SK-N-SH (cell line): ENCODE measurements around the gene ZNF547. TPM values are rescaled to one million over a fixed set of nuclear protein-coding genes. Genes with fewer than 3 reads are reported as not detected.

Experiments used
- CTCF ChIA-PET: fragments of 300-600, 350-600 bp; formaldehyde crosslinking; extraction: SDS; loops from one replicate; lab custom pipeline; 2021; lab: Yijun Ruan, JAX
- POLR2A ChIA-PET: fragments of 350-600 bp; sonication (Branson Sonifier 250); formaldehyde crosslinking; extraction: SDS; loops from one replicate; lab custom pipeline; 2020; ENCODE audit warnings: antibody characterized with exemption, inconsistent platforms; lab: Yijun Ruan, JAX
- DNase-seq: peaks from one replicate; pipeline ENCODE4 v3.0.0; 2012
- H2AFZ ChIP-seq: fragments of 200-600 bp; sonication (generic); 2 replicates; pipeline ENCODE4 v1.8.1; 2016; ENCODE audit warnings: antibody characterized with exemption, mild to moderate bottlenecking, low read depth
- H3F3A ChIP-seq: fragments of 200-600 bp; sonication (generic); replicated peaks from 2 replicates; pipeline ENCODE3; 2016; ENCODE audit warnings: antibody characterized with exemption, mild to moderate bottlenecking; ENCODE audit not compliant: insufficient read depth
- H3K27ac ChIP-seq, 2 experiments: fragments of 200-500 bp in 1 of 2; fragments of 200-600 bp in 1 of 2; sonication (Bioruptor generic) in 1 of 2; sonication (generic), shearing (Covaris generic) in 1 of 2; 2 replicates each; pipeline versions ENCODE4 v1.5.1 to v1.6.1; 2014 to 2016; ENCODE audit warnings: low read depth in 2 of 2, inconsistent platforms in 1 of 2, low read length in 1 of 2, mild to moderate bottlenecking in 1 of 2, mixed read lengths in 1 of 2
- H3K27me3 ChIP-seq: fragments of 200-600 bp; sonication (generic), shearing (Covaris generic); 2 replicates; pipeline ENCODE4 v1.6.1; 2016; ENCODE audit warnings: mixed run types; ENCODE audit not compliant: insufficient read depth
- H3K36me3 ChIP-seq, 2 experiments: fragments of 200-500 bp in 1 of 2; fragments of 200-600 bp in 1 of 2; sonication (Bioruptor generic) in 1 of 2; sonication (generic) in 1 of 2; replicated peaks in 1 of 2; 2 replicates each; pipeline versions ENCODE3 to v1.5.1; 2014 to 2016; ENCODE audit warnings: low read length in 1 of 2, mild to moderate bottlenecking in 1 of 2; ENCODE audit not compliant: insufficient read depth in 2 of 2, control insufficient read depth in 1 of 2
- H3K4me1 ChIP-seq, 2 experiments: fragments of 200-500 bp in 1 of 2; fragments of 200-600 bp in 1 of 2; sonication (Bioruptor generic) in 1 of 2; sonication (generic), shearing (Covaris generic) in 1 of 2; 2 replicates each; pipeline versions ENCODE4 v1.5.1 to v1.6.1; 2014 to 2016; ENCODE audit warnings: low read depth in 1 of 2, low read length in 1 of 2, mixed run types in 1 of 2; ENCODE audit not compliant: insufficient read depth in 2 of 2, control insufficient read depth in 1 of 2
- H3K4me2 ChIP-seq: fragments of 200-600 bp; sonication (generic), shearing (Covaris generic); 2 replicates; pipeline ENCODE4 v1.6.1; 2017; ENCODE audit warnings: mixed run types
- H3K4me3 ChIP-seq, 2 experiments: fragments of 200-500 bp in 1 of 2; fragments of 200-600 bp in 1 of 2; sonication (Bioruptor generic) in 1 of 2; sonication (generic), shearing (Covaris generic) in 1 of 2; 2 replicates each; pipeline versions ENCODE4 v1.5.1 to v1.8.1; 2014 to 2016; ENCODE audit warnings: low read depth in 2 of 2, inconsistent platforms in 1 of 2, low read length in 1 of 2, mild to moderate bottlenecking in 1 of 2, mixed read lengths in 1 of 2, moderate library complexity in 1 of 2
- H3K79me2 ChIP-seq: fragments of 200-600 bp; sonication (generic); 2 replicates; pipeline ENCODE4 v1.8.1; 2017; ENCODE audit warnings: mild to moderate bottlenecking; ENCODE audit not compliant: insufficient read depth
- H3K9ac ChIP-seq: fragments of 200-600 bp; sonication (generic); 2 replicates; pipeline ENCODE4 v1.6.1; 2017; ENCODE audit warnings: mixed run types
- H3K9me2 ChIP-seq: fragments of 200-600 bp; sonication (generic); 2 replicates; pipeline ENCODE4 v1.6.1; 2017; ENCODE audit warnings: mixed run types
- H3K9me3 ChIP-seq: fragments of 200-600 bp; sonication (generic); 2 replicates; pipeline ENCODE4 v1.6.1; 2017; ENCODE audit warnings: mixed run types, mild to moderate bottlenecking, moderate library complexity
- H4K20me1 ChIP-seq: fragments of 200-600 bp; sonication (generic); 2 replicates; pipeline ENCODE4 v1.6.1; 2017; ENCODE audit warnings: mild to moderate bottlenecking, mixed run types; ENCODE audit not compliant: insufficient read depth
- CTCF ChIP-seq: fragments of 200-600 bp; sonication (generic); IDR thresholded peaks from 2 replicates; pipeline ENCODE4 v1.6.1; 2017; ENCODE audit warnings: antibody characterized with exemption, mild to moderate bottlenecking, moderate library complexity
- ELF1 ChIP-seq: IDR thresholded peaks from 2 replicates; pipeline ENCODE4 v1.4.0; 2012
- FOSL2 ChIP-seq: IDR thresholded peaks from 2 replicates; pipeline ENCODE4 v1.4.0; 2012; ENCODE audit warnings: low read depth, mild to moderate bottlenecking, moderate library complexity, borderline replicate concordance
- FOXJ3 ChIP-seq: sonication (generic); formaldehyde crosslinking; IDR thresholded peaks from 2 replicates; pipeline ENCODE4 v1.5.1; 2020; ENCODE audit warnings: mild to moderate bottlenecking, missing genetic modification reagents
- FOXM1 ChIP-seq: IDR thresholded peaks from 2 replicates; pipeline ENCODE4 v1.4.0; 2012; ENCODE audit warnings: low read depth, mild to moderate bottlenecking
- GABPA ChIP-seq: IDR thresholded peaks from 2 replicates; pipeline ENCODE4 v1.4.0; 2012; ENCODE audit warnings: low read depth, mild to moderate bottlenecking
- IRF3 ChIP-seq: fragments of 150-350 bp; IDR thresholded peaks from 2 replicates; pipeline ENCODE4 v1.6.1; 2016; ENCODE audit warnings: mild to moderate bottlenecking, low read depth, low read length
- NFIC ChIP-seq: IDR thresholded peaks from 2 replicates; pipeline ENCODE4 v1.4.0; 2012; ENCODE audit warnings: borderline replicate concordance
- NRF1 ChIP-seq: IDR thresholded peaks from 2 replicates; pipeline ENCODE4 v1.6.1; 2012; ENCODE audit warnings: low read depth, mild to moderate bottlenecking, low read length
- PBX3 ChIP-seq: IDR thresholded peaks from 2 replicates; pipeline ENCODE4; 2012
- RFX5 ChIP-seq: IDR thresholded peaks from 2 replicates; pipeline ENCODE4 v1.6.1; 2012; ENCODE audit warnings: mild to moderate bottlenecking, improper control_type of control experiment, low read length
- RXRA ChIP-seq: IDR thresholded peaks from 2 replicates; pipeline ENCODE4 v1.4.0; 2012; ENCODE audit warnings: low read depth, mild to moderate bottlenecking, borderline replicate concordance
- SMC3 ChIP-seq: IDR thresholded peaks from 2 replicates; pipeline ENCODE4 v1.6.1; 2012; ENCODE audit warnings: low read depth, low read length, improper control_type of control experiment
- TAF1 ChIP-seq: IDR thresholded peaks from 2 replicates; pipeline ENCODE4 v1.6.1; 2012; ENCODE audit warnings: low read depth, mild to moderate bottlenecking, low read length, moderate library complexity, borderline replicate concordance
- TCF12 ChIP-seq: IDR thresholded peaks from 2 replicates; pipeline ENCODE4 v1.4.0; 2012
- YY1 ChIP-seq: IDR thresholded peaks from 2 replicates; pipeline ENCODE4 v1.4.0; 2012; ENCODE audit warnings: low read depth, mild to moderate bottlenecking
- WGBS: methylation state at CpG from one replicate; pipeline ENCODE4 v1.1.6; 2017; ENCODE audit warnings: low lambda C conversion rate; 5-methylcytosine and 5-hydroxymethylcytosine counted together
- polyA plus RNA-seq, 3 experiments: library from polyadenylated mRNA; depleted of rRNA; stranded (reverse); fragments of >200 nt; gene quantifications; 2 replicates each; pipeline ENCODE4 v1.2.3, GENCODE V29; 2012
- TF ChIP-seq, protein P1 (sequence below): fragments of 150-350 bp; IDR thresholded peaks from 2 replicates; pipeline ENCODE4 v1.6.1; 2017; ENCODE audit warnings: antibody characterized with exemption, low read length, low read depth, borderline replicate concordance

The ZNF547 gene
- polyA plus RNA-seq, 1 of the 3 experiments (the other 2 are of a cell fraction): 1.5 TPM

GRCh38 chr19:57359300-57359699 lies 4.1 kb upstream of the ZNF547 start:
- peaks cover 11% of the 10 kb centered on the region for H3F3A ChIP-seq
- TF ChIP-seq FOXJ3 (CRISPR knock-in tag): no peak
- no peak for TF ChIP-seq TCF12
- TF ChIP-seq NFIC: no peak
- TF ChIP-seq RXRA: no peak
- no peak for TF ChIP-seq ELF1
- TF ChIP-seq FOSL2: no peak
- no peak for TF ChIP-seq GABPA
- no peak for TF ChIP-seq IRF3
- no peak for TF ChIP-seq YY1
- no peak for TF ChIP-seq FOXM1
- no peak for TF ChIP-seq CTCF
- H3K27ac ChIP-seq: no peak overlapping the region
- no peak overlapping the region for H3K4me3 ChIP-seq
- no peaks in the 10 kb centered on the region for H3K27me3 ChIP-seq
- peaks cover 34 to 53% of the 10 kb centered on the region in 2 experiments for H3K36me3 ChIP-seq
- H2AFZ ChIP-seq: no peak overlapping the region
- no peaks in the 10 kb centered on the region for H3K9me3 ChIP-seq
- CTCF ChIA-PET: no interaction called here
- H3K79me2 ChIP-seq: peaks cover 10% of the 10 kb centered on the region
- DNase-seq: no peak
- H3K9me2 ChIP-seq: no peaks in the 10 kb centered on the region
- no peaks in the 10 kb centered on the region for H4K20me1 ChIP-seq
- POLR2A ChIA-PET: no interaction called here
- H3K4me1 ChIP-seq: peaks cover 0 to 5% of the 10 kb centered on the region in 2 experiments; a peak in 2 of 4 replicates
- H3K4me2 ChIP-seq: no peak overlapping the region
- H3K9ac ChIP-seq: no peak overlapping the region

DNA sequence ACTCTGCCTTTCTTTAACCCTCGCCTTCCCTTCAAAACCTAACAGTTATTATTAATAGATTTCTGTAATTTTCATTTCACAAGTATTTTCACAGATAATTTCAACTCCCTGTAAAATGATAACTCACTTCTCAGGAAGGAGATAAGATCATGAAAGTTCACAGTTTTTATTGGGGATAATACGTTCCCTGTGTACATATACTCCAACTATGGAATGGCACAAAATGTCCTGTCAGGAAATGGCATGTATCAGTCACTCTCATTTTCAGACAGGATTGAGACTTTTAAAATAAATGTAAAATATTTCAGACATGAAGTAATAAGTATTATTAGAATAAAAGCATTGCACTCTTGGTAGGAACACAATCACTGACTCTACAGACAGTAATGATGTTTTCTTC lies 932 bp upstream of the ZNF547 start:
- Histone ChIP-seq H3F3A (peaks cover 11% of the 10 kb centered on the region), H4K20me1 (no peaks in the 10 kb centered on the region), H3K27ac (peak overlapping the region; percentile 63 to 90; a peak in 3 of 4 replicates), H3K9me3 (no peaks in the 10 kb centered on the region), H3K9me2 (no peaks in the 10 kb centered on the region), H3K79me2 (peaks cover 34% of the 10 kb centered on the region), H3K9ac (peak overlapping the region; percentile 51), H3K27me3 (no peaks in the 10 kb centered on the region), H3K4me3 (peak overlapping the region; percentile 60 to 63; a peak in 2 of 4 replicates), H3K4me2 (peak overlapping the region; percentile 84), H3K36me3 (peaks cover 22 to 25% of the 10 kb centered on the region in 2 experiments), H3K4me1 (peaks cover 0 to 6% of the 10 kb centered on the region in 2 experiments; a peak in 2 of 4 replicates), H2AFZ (peak overlapping the region; percentile 95)
- ChIA-PET POLR2A (interaction anchor here (1.4 kb wide), 1 partner anchor 72 kb away, joined by 3 read pairs; the partner anchor contains the start of gene ZNF749), CTCF (interaction anchor here (1.1 to 1.3 kb wide), 2 partner anchors 264 to 1152 kb away, joined by 3 read pairs; no protein-coding TSS in a partner anchor)
- 66% methylated on average over 2 of the region's 2 CpGs for WGBS
- no peak for DNase-seq
- TF ChIP-seq NFIC (no peak), NRF1 (no peak), FOXJ3 (CRISPR knock-in tag) (no peak), FOSL2 (no peak), PBX3 (no peak), TAF1 (no peak), FOXM1 (no peak), SMC3 (no peak), RFX5 (no peak), YY1 (no peak), GABPA (no peak), RXRA (no peak)
- TF ChIP-seq, protein P1, sequence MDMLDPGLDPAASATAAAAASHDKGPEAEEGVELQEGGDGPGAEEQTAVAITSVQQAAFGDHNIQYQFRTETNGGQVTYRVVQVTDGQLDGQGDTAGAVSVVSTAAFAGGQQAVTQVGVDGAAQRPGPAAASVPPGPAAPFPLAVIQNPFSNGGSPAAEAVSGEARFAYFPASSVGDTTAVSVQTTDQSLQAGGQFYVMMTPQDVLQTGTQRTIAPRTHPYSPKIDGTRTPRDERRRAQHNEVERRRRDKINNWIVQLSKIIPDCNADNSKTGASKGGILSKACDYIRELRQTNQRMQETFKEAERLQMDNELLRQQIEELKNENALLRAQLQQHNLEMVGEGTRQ: no peak
